Stimulated activated naive CD8-positive, alpha-beta T cell treated with anti-CD3 and anti-CD28 coated beads, Interleukin-15, amount 100 ng/mL, for 72 hours (primary cell): Measurements from ENCODE around the gene UAP1L1.
"Not testable (repeated sequence)": the region's sequence is repeated elsewhere in the genome, so short reads cannot be mapped to it uniquely, and the experiment has no call there.

ENCODE experiments used
- ATAC-seq: fragments of 150-1000 bp; cut with Tn5 transposase; 2 replicates; pipeline ENCODE4 v1.10.0; 2021; ENCODE audit warnings: mild to moderate bottlenecking, moderate library complexity
- DNase-seq, 2 donors: peaks; one replicate each; pipeline ENCODE4 v3.0.0; 2021 to 2022
- H3K27ac Mint-ChIP-seq, 2 donors: one replicate each; pipeline ENCODE4 v1.8.0; 2022; ENCODE audit warnings: mild to moderate bottlenecking in 2 of 2, mixed read lengths in 2 of 2, moderate library complexity in 2 of 2
- H3K27me3 Mint-ChIP-seq: one replicate; pipeline ENCODE4 v1.8.0; 2022; ENCODE audit warnings: mixed read lengths
- H3K4me1 Mint-ChIP-seq: one replicate; pipeline ENCODE4 v1.8.0; 2022; ENCODE audit warnings: mild to moderate bottlenecking, mixed read lengths
- H3K4me3 Mint-ChIP-seq, 2 donors: one replicate each; pipeline ENCODE4 v1.8.0; 2022; ENCODE audit warnings: mild to moderate bottlenecking in 2 of 2, mixed read lengths in 2 of 2, moderate library complexity in 1 of 2
- H3K9me3 Mint-ChIP-seq, 2 donors: one replicate each; pipeline ENCODE4 v1.8.0; 2022; ENCODE audit warnings: mixed read lengths in 2 of 2

The UAP1L1 gene

DNA sequence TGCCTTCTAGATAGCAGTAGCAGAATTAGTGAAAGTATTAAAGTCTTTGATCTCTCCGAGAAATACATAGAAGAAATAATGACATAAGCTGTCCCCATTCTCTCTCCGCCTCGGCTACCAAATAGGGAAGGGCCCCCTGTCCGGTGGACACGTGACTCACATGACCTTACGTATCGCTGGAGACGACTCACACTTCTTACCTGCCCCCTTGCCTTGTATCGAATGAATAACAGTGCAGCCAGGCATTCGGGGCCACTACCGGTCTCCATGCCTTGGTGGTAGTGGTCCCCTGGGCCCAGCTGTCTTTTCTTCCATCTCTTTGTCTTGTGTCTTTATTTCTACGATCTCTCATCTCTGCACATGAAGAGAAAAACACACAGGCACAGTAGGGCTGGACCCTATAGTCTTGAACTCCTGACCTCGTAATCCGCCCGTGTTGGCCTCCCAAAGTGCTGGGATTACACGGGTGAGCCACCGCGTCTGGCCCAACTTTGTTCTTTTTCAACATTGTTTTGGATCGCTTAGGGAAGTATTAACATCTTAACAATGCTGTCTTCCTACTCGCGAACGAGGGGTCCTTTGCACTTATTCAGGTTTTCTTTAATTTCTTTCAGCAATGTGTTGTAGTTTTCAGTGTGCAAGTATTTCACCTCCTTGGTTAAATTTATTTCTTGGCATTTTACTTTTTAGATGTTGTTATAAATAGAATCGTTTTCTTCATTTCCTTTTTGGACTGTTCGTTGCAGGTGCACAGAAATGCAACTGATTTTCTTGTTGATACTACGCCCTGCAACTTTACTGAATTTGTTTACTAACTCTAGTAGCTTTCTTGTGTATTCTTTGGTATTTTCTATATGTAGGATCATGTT is 44.8 kb downstream of the UAP1L1 start:
- H3K27me3 Mint-ChIP-seq, H3K27ac Mint-ChIP-seq, H3K9me3 Mint-ChIP-seq, ATAC-seq, DNase-seq: not testable (repeated sequence)
- H3K4me1 Mint-ChIP-seq, result peaks cover 28% of the 10 kb centered on the region
- H3K4me3 Mint-ChIP-seq, result peak overlapping the region in 1 of 2 donors; percentile 3

- not testable (repeated sequence) for H3K9me3 Mint-ChIP-seq, H3K27ac Mint-ChIP-seq, DNase-seq, ATAC-seq, H3K27me3 Mint-ChIP-seq, H3K4me3 Mint-ChIP-seq
- peaks cover 34% of the 10 kb centered on the region for H3K4me1 Mint-ChIP-seq
These were observed 45.6 kb downstream of the UAP1L1 start for GRCh38 chr9:137122796-137123467.

- Mint-ChIP-seq H3K9me3 (no peaks in the 10 kb centered on the region), H3K27ac (no peak overlapping the region), H3K4me3 (no peak overlapping the region), H3K4me1 (peaks cover 39% of the 10 kb centered on the region), H3K27me3 (no peaks in the 10 kb centered on the region)
- no peak for DNase-seq
- no peak for ATAC-seq
These were observed 46.1 kb downstream of the UAP1L1 start for GRCh38 chr9:137123468-137123837.

- not testable (repeated sequence) for H3K9me3 Mint-ChIP-seq, H3K27ac Mint-ChIP-seq, DNase-seq, ATAC-seq, H3K27me3 Mint-ChIP-seq, H3K4me3 Mint-ChIP-seq
- peaks cover 38% of the 10 kb centered on the region for H3K4me1 Mint-ChIP-seq
These were observed 46.7 kb downstream of the UAP1L1 start for GRCh38 chr9:137123952-137124462.

GRCh38 chr9:137126786-137127185 is 49.5 kb downstream of the UAP1L1 start:
- Mint-ChIP-seq H3K4me1 (peaks cover 37% of the 10 kb centered on the region), H3K27ac (peak overlapping the region; percentile 56 to 93), H3K4me3 (peak overlapping the region; percentile 87 to 93), H3K27me3 (no peaks in the 10 kb centered on the region), H3K9me3 (no peaks in the 10 kb centered on the region)
- ATAC-seq (no peak), DNase-seq (no peak)

DNA sequence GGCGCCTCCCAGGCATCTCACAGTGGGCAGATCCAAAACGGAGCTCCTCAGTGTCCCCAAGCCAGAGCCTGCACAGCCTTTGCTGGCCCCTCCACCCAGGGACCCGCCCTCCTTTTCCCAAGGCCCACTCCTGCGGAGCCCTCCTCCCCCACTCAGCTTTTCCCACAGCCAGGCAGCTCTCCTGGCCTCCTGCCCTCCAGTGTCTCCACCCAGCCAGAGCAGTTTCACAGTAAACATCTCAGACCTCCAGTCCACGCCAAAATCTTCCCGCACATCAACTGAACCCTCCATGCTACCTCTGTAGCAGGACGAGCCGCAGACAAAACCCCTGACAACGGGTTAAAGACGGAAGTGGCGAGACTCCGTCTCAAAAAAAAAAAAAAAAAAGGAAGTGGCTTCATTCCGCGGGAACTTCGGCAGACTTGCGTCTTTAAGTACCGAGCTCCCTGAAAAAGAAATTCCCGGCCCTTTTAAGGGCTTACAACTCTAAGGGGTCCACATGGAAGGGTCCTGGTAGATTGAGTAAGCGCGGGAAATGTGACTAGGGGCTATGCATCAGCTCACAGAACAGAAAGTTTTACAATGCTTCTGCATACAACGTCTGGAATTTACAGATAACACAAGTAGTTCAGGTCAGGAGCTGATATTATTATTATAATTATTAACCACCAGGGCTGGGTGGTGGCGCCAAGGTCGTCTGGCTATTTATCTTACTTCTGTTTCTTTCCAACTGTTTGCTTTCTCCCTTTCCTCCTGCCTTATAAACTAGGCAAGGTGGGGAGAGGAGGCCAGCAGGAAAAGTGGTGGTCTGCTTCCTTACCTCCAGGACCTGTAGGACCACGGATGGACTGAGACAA is 50.2 kb downstream of the UAP1L1 start:
- DNase-seq, result no peak
- Mint-ChIP-seq H3K4me3 (peak overlapping the region; percentile 93 to 95), H3K9me3 (no peaks in the 10 kb centered on the region), H3K27ac (peak overlapping the region; percentile 56 to 93), H3K27me3 (peaks cover 2% of the 10 kb centered on the region), H3K4me1 (peaks cover 30% of the 10 kb centered on the region)
- no peak for ATAC-seq

GRCh38 chr9:137128158-137128861 is 51.0 kb downstream of the UAP1L1 start:
- H3K27me3 Mint-ChIP-seq, result peaks cover 9% of the 10 kb centered on the region
- ATAC-seq (no peak), DNase-seq (peak in 1 of 2 donors; percentile 31)
- peak overlapping the region; percentile 93 to 95 for H3K4me3 Mint-ChIP-seq
- peaks cover 27% of the 10 kb centered on the region for H3K4me1 Mint-ChIP-seq
- peak overlapping the region; percentile 1 to 92 for H3K27ac Mint-ChIP-seq
- no peaks in the 10 kb centered on the region for H3K9me3 Mint-ChIP-seq

GRCh38 chr9:137128862-137129455 is 51.6 kb downstream of the UAP1L1 start:
- DNase-seq, result no peak
- ATAC-seq, result peak; percentile 3
- Mint-ChIP-seq H3K9me3 (no peaks in the 10 kb centered on the region), H3K27ac (peak overlapping the region; percentile 59 to 92), H3K4me1 (peaks cover 27% of the 10 kb centered on the region), H3K27me3 (peaks cover 12% of the 10 kb centered on the region), H3K4me3 (peak overlapping the region; percentile 93 to 95)

DNA sequence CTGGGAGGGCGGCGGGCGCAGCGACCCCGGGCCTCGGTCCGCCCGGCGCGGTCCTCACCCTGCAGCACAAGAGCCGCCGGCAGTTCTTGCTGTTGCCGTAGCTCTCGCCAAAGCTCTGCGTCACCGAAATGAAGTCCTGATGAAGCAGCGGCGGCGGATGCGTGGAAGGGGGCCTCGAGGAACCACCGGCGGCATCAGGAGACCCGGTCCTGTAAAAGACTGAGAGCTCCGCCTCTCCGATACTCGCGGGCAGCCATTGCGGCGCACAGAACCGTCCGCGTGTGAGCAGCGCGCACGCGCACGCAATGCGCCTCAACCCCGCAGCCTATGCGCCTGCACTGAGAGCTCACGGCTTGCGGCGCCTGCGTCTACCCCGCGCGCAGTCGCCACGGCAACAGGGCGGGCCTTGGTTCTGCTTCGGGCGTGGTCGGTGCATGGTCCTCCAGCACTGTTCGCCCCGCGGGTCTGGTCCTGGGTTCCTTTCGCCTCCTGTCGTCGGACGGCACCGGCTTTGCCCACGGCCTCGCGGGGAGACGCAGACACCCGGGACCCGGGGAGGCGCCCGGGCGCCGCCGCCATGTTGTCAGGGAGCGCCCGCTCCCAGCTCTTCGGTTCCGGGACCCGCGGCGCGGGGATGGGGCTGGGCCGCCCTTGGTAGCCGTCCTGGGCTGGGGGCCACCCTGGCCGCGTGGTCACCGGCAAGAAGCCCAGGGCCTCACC is 52.3 kb downstream of the UAP1L1 start:
- Mint-ChIP-seq H3K9me3 (no peaks in the 10 kb centered on the region), H3K27ac (peak overlapping the region; percentile 42 to 65), H3K4me3 (peak overlapping the region; percentile 93 to 95), H3K27me3 (peaks cover 14% of the 10 kb centered on the region), H3K4me1 (peaks cover 27% of the 10 kb centered on the region)
- peak; percentile 90 to 93 for DNase-seq
- peak; percentile 98 for ATAC-seq

GRCh38 chr9:137130176-137130755 is 52.9 kb downstream of the UAP1L1 start:
- H3K4me3 Mint-ChIP-seq, result peak overlapping the region; percentile 89 to 90
- DNase-seq (peak in 1 of 2 donors; percentile 19), ATAC-seq (peak; percentile 27)
- no peaks in the 10 kb centered on the region for H3K9me3 Mint-ChIP-seq
- H3K27me3 Mint-ChIP-seq, result peaks cover 20% of the 10 kb centered on the region
- peak overlapping the region; percentile 52 to 83 for H3K27ac Mint-ChIP-seq
- peaks cover 27% of the 10 kb centered on the region for H3K4me1 Mint-ChIP-seq
